Neuron (in vitro differentiated cells): ENCODE results near the gene CFAP74.

Experiments
- H2AFZ ChIP-seq: one replicate; pipeline ENCODE4 v1.6.1; 2013; ENCODE audit warnings: low read depth, mild to moderate bottlenecking, inconsistent platforms, low read length, moderate library complexity
- H3K27me3 ChIP-seq: one replicate; pipeline ENCODE4 v1.6.1; 2013; ENCODE audit warnings: low read length; ENCODE audit not compliant: insufficient read depth
- H3K36me3 ChIP-seq: one replicate; pipeline ENCODE4 v1.6.1; 2013; ENCODE audit warnings: low read length; ENCODE audit not compliant: insufficient read depth
- H3K4me1 ChIP-seq: one replicate; pipeline ENCODE4 v1.6.1; 2013; ENCODE audit warnings: low read length; ENCODE audit not compliant: insufficient read depth
- H3K4me3 ChIP-seq: 2 replicates; pipeline ENCODE4 v1.5.1; 2013; ENCODE audit warnings: mild to moderate bottlenecking, low read length, moderate library complexity
- H3K9me3 ChIP-seq: one replicate; pipeline ENCODE4 v1.6.1; 2013; ENCODE audit warnings: low read length

Gene CFAP74

DNA sequence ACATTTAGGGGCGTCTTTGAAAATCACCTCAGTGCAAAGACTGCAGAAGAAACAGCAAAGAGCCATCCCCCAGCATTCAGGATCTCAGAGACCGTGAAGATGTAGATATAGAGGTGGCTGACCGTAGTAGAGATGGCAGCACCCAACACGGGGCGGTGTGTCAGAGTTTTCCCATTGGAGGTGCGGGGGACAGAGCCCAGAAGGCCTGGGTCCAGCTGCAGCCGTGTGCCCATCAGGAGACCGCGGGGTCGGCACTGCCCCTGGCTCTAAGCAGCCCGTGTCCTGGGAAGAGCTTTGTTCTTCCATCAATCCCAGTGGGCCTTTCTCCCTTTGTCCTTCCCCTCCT, 16.7 kb upstream of the CFAP74 start:
- H2AFZ ChIP-seq = no peak overlapping the region
- no peaks in the 10 kb centered on the region for H3K9me3 ChIP-seq
- no peak overlapping the region for H3K4me3 ChIP-seq
- H3K27me3 ChIP-seq = peaks cover 82% of the 10 kb centered on the region
- H3K4me1 ChIP-seq = peaks cover 4% of the 10 kb centered on the region
- H3K36me3 ChIP-seq = no peaks in the 10 kb centered on the region

GRCh38 chr1:2019571-2020309, 16.2 kb upstream of the CFAP74 start:
- Histone ChIP-seq H3K4me1 (peaks cover 4% of the 10 kb centered on the region), H3K9me3 (no peaks in the 10 kb centered on the region), H2AFZ (no peak overlapping the region), H3K4me3 (no peak overlapping the region), H3K27me3 (peaks cover 83% of the 10 kb centered on the region), H3K36me3 (no peaks in the 10 kb centered on the region)

DNA sequence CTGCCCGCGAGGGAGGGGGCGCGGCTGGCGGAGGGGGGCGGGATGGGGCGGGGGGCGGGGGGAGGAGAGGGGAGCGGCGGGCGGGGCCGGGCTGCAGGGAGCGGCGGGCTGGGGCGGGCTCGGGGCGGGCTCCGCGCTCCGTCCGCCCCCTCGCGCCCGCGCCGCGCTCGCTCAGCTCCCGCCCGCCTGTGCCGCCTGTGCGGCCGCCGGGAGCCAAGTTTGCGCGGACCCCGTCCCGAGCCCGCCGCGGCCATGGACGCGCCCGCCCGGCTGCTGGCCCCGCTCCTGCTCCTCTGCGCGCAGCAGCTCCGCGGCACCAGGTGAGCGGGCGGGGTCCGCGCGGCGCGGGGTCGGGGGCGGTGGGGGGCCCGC, 15.6 kb upstream of the CFAP74 start, which contains the start of gene GABRD:
GABRD (plus strand) TSS at position 174 of the 372 bp plus-strand sequence; CDS start at position 253, 79 bp downstream.
- H2AFZ ChIP-seq = no peak within 1 kb of the TSS
- peaks cover 82% of the 10 kb centered on the region for H3K27me3 ChIP-seq
- H3K36me3 ChIP-seq = no peaks in the 10 kb centered on the region
- H3K4me1 ChIP-seq = peaks cover 4% of the 10 kb centered on the region
- no peak within 1 kb of the TSS for H3K4me3 ChIP-seq
- no peaks in the 10 kb centered on the region for H3K9me3 ChIP-seq

DNA sequence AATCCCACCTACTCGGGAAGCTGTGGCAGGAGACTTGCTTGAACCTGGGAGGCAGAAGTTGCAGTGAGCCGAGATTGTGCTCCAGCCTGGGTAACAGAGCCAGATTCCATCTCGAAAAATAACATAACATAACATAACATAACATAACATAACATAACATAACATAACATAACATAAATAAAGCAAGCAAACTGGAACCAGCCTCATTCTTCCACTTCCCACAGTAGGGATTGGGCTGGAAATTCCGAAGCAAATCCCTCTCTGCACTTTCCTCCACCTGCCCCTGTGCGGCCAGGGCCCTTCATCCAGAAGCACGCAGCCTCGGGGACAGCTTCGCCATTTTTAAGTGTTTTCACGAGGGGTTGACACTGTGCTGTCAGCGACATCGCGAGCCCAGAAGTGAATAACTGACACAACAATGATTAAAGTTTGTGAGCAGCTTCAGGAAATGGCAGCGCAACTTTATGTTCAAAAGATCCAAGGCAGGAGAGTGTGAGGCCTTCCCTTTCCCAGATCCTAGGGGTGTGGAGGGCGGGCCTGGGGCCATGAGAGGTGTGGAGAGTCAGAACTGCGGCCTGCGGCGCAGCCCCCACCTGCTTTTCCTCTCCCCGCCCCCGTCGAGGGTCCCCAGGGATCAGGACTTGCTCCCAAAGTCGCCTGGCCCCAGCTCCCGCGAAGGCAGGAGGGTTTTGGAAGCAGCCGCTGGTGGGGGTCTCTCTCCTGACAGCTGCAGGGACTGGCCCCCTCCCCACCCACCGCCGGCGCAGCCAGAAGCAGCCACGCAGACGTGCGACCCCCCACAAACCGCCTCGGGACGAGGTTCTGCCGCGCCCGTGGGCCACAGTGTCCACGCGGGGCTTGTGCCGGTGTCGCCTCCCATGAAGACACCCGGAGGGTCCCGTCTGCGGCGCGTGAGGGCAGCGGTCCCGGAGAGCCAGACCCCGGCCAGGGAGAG, 14.9 kb upstream of the CFAP74 start:
- H2AFZ ChIP-seq = no peak overlapping the region
- H3K4me1 ChIP-seq = peaks cover 4% of the 10 kb centered on the region
- H3K36me3 ChIP-seq = no peaks in the 10 kb centered on the region
- no peaks in the 10 kb centered on the region for H3K9me3 ChIP-seq
- H3K4me3 ChIP-seq = no peak overlapping the region
- H3K27me3 ChIP-seq = peaks cover 78% of the 10 kb centered on the region

GRCh38 chr1:2016123-2016522, 12.5 kb upstream of the CFAP74 start:
- H3K27me3 ChIP-seq = peaks cover 66% of the 10 kb centered on the region
- no peak overlapping the region for H2AFZ ChIP-seq
- H3K9me3 ChIP-seq = no peaks in the 10 kb centered on the region
- H3K4me3 ChIP-seq = no peak overlapping the region
- H3K36me3 ChIP-seq = no peaks in the 10 kb centered on the region
- peaks cover 4% of the 10 kb centered on the region for H3K4me1 ChIP-seq

DNA sequence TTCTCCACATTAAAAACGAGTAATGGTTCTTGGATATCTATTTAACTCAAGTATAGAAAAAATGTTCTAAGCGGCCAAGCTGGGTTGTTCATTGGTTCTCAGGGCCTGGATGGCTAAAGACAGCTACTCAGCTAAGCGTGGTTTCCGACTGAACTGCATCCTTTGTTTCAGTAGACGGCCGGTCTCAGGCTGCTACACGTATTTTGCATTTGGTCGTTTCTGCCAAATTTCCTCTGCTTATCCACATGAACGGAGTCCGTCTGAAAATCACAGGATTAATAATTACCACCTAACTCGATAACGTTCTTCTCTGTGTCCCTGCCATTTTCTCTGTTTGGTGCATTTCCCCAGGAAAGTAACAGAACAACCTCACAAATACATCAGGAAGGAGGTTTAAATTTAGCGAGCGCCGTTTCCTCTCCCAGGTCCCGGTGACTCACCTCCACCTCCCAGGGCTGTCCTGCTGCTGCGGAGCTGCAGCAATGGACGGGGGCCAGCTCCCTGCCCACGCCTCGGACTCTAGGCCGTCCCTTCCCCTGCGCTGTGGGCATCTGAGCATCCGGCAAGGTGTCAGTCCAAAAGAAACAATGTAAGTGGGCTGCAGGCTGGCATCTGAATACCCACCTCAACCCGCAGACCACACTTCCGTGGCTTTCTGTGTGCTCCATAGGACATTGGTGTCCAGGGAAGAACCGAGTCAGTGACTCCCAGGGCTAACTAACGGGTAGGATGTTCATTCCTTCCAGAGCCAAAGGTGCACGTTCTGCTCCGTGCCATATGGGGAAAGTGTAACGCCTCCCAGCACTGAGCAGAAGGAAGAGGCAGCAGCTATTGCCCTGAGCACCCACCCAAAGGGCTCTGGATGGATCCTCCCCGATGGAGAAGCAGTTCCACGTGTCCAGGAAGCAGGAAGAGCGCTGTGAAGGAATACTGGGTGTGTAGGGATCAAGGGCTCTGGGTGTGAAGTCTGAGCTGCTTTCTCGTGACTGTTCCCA, 11.5 kb upstream of the CFAP74 start:
- Histone ChIP-seq H3K27me3 (peaks cover 58% of the 10 kb centered on the region), H3K36me3 (no peaks in the 10 kb centered on the region), H3K4me3 (no peak overlapping the region), H3K9me3 (no peaks in the 10 kb centered on the region), H2AFZ (no peak overlapping the region), H3K4me1 (peaks cover 4% of the 10 kb centered on the region)

DNA sequence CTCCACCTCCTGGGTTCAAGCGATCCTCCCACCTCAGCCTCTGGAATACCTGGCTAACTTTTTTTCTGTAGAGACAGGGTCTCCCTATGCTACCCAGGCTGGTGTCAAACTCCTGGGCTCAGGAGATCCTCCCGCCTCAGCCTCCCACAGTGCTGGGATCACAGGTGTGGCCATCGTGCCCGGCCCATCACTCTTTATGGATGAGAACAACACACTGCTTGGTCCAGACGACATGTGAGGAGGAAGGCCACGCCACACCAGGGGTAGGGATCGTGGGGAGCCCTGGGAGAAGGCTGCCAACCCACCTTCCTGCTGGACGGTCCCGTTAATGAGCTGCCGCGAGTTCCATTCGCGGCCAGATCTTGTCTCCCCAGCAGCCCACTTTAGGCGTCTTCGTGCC, 10.6 kb upstream of the CFAP74 start:
- Histone ChIP-seq H3K4me1 (no peaks in the 10 kb centered on the region), H2AFZ (no peak overlapping the region), H3K36me3 (no peaks in the 10 kb centered on the region), H3K9me3 (no peaks in the 10 kb centered on the region), H3K27me3 (peaks cover 58% of the 10 kb centered on the region), H3K4me3 (no peak overlapping the region)

DNA sequence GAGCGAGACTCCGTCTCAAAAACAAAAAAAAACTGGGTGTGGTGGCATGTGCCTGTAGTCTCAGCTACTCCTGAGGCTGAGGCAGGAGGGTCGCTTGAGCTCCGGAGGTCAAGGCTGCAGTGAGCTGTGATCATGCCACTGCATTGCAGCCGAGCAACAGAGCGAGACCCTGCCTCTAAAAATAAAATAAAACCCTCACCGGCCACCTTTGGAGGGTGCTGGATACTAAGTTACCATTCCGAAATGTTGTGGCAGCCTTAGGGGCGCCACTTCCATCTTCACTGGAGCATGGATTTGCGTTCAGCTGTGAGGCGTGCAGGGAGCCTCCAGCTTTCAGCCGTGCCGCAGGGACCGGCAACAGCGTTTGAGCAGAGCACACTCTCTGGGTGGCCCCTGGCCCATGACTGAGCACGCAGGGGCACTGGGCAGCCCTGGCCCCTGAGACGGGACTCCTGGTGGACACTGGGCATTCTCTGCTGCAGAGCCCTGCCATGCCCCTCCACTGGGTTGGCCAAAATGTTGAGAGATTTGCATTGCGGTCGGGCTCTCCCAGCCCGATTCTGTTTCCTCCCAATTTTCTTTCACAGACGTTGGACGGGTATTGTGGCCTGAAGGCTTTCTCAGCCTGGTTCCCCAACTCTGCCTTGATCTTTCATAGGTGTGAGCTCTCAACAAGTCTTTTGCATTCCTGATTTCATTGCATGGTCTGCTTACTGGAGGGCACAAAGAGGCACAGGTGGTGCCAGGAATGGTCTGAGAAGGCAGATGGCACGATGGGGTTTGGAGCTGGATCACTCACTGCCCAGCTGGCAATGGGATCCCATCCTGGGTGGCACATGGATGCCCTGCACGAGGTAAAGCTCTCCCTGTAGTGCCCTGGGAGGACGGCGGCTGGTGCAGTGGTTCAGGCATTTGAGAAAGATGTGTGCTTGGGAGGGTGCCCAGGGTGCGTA, 5.8 kb upstream of the CFAP74 start:
- H2AFZ ChIP-seq = no peak overlapping the region
- H3K27me3 ChIP-seq = peaks cover 29% of the 10 kb centered on the region
- H3K4me3 ChIP-seq = no peak overlapping the region

DNA sequence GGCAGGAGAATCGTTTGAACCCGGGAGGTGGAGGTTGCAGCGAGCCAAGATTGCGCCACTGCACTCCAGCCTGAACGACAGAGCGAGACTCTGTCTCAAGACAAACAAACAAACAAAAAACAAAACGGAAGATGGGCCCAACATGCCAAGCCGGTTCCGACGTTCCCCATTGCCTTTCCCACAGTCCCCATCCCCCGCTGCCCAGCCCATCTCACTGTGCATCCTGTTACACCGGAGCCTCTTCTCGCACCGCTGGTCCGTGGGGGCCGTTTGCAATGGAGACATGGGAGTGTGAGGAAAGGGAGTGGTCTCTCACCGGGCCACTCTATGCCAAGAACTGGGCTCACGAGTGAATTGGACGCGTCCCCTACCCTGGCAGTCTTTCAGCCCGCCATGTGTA, 1.3 kb upstream of the CFAP74 start:
- peaks cover 22% of the 10 kb centered on the region for H3K27me3 ChIP-seq
- no peak overlapping the region for H3K4me3 ChIP-seq
- peaks cover 5% of the 10 kb centered on the region for H3K4me1 ChIP-seq
- H3K9me3 ChIP-seq = no peaks in the 10 kb centered on the region
- H2AFZ ChIP-seq = no peak overlapping the region
- H3K36me3 ChIP-seq = no peaks in the 10 kb centered on the region

More for the DNA sequence above, 5.8 kb upstream of the CFAP74 start:
- Histone ChIP-seq H3K4me1 (no peaks in the 10 kb centered on the region), H3K36me3 (no peaks in the 10 kb centered on the region), H3K9me3 (no peaks in the 10 kb centered on the region)

DNA sequence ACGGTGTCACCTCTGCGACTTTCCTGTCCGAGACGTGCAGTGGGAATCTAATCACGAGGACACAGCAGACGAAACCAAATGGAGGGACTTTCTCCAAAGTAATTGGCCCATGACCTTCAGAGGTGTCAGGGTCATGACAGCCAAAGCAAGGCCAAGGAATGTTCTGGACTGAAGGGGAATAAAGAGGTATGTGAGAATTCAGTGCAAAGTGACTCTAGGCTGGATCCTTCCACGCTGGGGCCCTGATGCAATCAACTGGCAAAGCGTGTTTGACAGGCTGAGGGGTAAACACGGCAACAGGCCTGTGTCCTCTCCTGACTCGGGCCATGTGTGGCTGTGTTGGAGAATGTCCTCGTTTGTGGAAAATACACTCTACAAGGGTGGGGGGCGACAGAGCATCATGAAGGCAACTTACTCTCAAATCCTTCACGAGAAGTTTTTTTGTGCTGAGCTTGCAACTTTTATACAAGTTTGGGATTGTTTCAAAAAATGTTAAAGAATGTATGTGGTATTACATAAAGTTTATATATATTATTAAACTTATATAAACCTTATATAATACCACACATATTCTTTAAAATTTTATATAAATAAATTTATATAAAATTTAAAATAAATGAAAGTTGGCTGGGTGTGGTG, 1.7 kb downstream of the CFAP74 start:
- H2AFZ ChIP-seq = no peak overlapping the region
- H3K4me1 ChIP-seq = peaks cover 5% of the 10 kb centered on the region
- peaks cover 16% of the 10 kb centered on the region for H3K27me3 ChIP-seq
- no peak overlapping the region for H3K4me3 ChIP-seq
- no peaks in the 10 kb centered on the region for H3K36me3 ChIP-seq
- H3K9me3 ChIP-seq = no peaks in the 10 kb centered on the region

DNA sequence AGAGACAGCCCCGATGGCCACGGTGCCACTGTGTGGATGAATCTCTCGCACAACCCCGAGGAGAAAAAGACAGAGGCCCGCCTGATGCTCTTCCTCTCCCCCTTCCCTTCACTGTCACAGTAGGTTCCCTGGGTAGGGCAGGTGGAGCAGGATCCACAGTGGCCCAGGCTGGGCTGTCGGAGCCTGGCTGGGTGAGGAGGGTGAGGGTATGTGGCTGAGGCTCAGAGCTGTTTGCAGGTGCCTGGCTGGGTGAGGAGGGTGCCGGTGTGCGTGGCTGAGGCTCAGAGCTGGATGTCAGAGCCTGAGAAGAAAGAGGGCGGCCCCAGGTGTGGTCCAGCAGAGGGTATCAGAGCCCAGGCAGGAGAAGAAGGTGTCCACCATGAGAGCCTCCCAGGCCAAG, 2.7 kb downstream of the CFAP74 start:
- Histone ChIP-seq H3K9me3 (no peaks in the 10 kb centered on the region), H3K27me3 (peaks cover 16% of the 10 kb centered on the region), H3K4me1 (peaks cover 5% of the 10 kb centered on the region), H3K4me3 (no peak overlapping the region), H2AFZ (no peak overlapping the region), H3K36me3 (no peaks in the 10 kb centered on the region)
